ENCODE results near the gene DICER1. TPM values are rescaled to one million over a fixed set of nuclear protein-coding genes. Genes with fewer than 3 reads are reported as not detected.

The DICER1 gene
- total RNA-seq, 1 donor from 2014 or later = 69.6 TPM

- peaks cover 57% of the 10 kb centered on the region for H3K4me1 Mint-ChIP-seq
- CTCF ChIA-PET = interaction anchor here (0.8 kb wide), 1 partner anchor 13 kb away, joined by 3 read pairs; no protein-coding TSS in a partner anchor
- peak overlapping the region; percentile 84 for H3K4me3 Mint-ChIP-seq
- DNase-seq (no peak), ATAC-seq (ENCODE audit: low read depth) (peak; percentile 2)
- TF ChIP-seq CTCF (IDR thresholded peaks at IDR 0.05) = no peak
- H3K27ac Mint-ChIP-seq = peak overlapping the region; percentile 68
- POLR2A ChIA-PET = interaction anchor here (0.6 to 2.3 kb wide), 7 partner anchors 9 to 683 kb away, joined by 3 to 16 read pairs (median 4); partner anchors contain the start of gene SYNE3
- peaks cover 5% of the 10 kb centered on the region for H3K36me3 Mint-ChIP-seq (ENCODE audit: low read depth)
- no peaks in the 10 kb centered on the region for H3K9me3 Mint-ChIP-seq
- intact Hi-C loops (cut with micrococcal nuclease) = loop anchor here (1.0 to 5.0 kb wide), 7 partner anchors 12 to 1640 kb away; partner anchors contain the start of genes PAPOLA, SYNE3 and VRK1
- H3K27me3 Mint-ChIP-seq = no peaks in the 10 kb centered on the region
These were observed 925 bp downstream of the DICER1 start for GRCh38 chr14:95156161-95157047.

GRCh38 chr14:95155045-95155444, 2.3 kb downstream of the DICER1 start:
- Mint-ChIP-seq H3K36me3 (ENCODE audit: low read depth) (peaks cover 5% of the 10 kb centered on the region), H3K9me3 (no peaks in the 10 kb centered on the region), H3K27ac (no peak overlapping the region), H3K4me1 (peaks cover 70% of the 10 kb centered on the region), H3K4me3 (peak overlapping the region; percentile 84), H3K27me3 (no peaks in the 10 kb centered on the region)
- ATAC-seq (ENCODE audit: low read depth) (no peak), DNase-seq (no peak)
- intact Hi-C loops (cut with micrococcal nuclease) = loop anchor here (5.0 kb wide), 2 partner anchors 362 to 1347 kb away; partner anchors contain the start of genes PAPOLA and SYNE3
- ChIA-PET POLR2A (interaction anchor here (0.9 kb wide), 1 partner anchor 11 kb away, joined by 3 read pairs; no protein-coding TSS in a partner anchor), CTCF (no interaction called here)
- no peak for TF ChIP-seq CTCF (IDR thresholded peaks at IDR 0.05)

GRCh38 chr14:95153866-95154265, 3.5 kb downstream of the DICER1 start:
- no peak overlapping the region for H3K27ac Mint-ChIP-seq
- H3K4me3 Mint-ChIP-seq = no peak overlapping the region
- no peaks in the 10 kb centered on the region for H3K27me3 Mint-ChIP-seq
- intact Hi-C loops (cut with micrococcal nuclease) = no loop called here
- peaks cover 5% of the 10 kb centered on the region for H3K36me3 Mint-ChIP-seq (ENCODE audit: low read depth)
- H3K9me3 Mint-ChIP-seq = no peaks in the 10 kb centered on the region
- ATAC-seq (ENCODE audit: low read depth) (no peak), DNase-seq (no peak)
- ChIA-PET CTCF (no interaction called here), POLR2A (no interaction called here)
- TF ChIP-seq CTCF (IDR thresholded peaks at IDR 0.05) = no peak
- peaks cover 80% of the 10 kb centered on the region for H3K4me1 Mint-ChIP-seq

- peaks cover 4% of the 10 kb centered on the region for H3K9me3 Mint-ChIP-seq
- H3K27ac Mint-ChIP-seq = no peak overlapping the region
- peaks cover 8% of the 10 kb centered on the region for H3K36me3 Mint-ChIP-seq (ENCODE audit: low read depth)
- peaks cover 92% of the 10 kb centered on the region for H3K4me1 Mint-ChIP-seq
- ChIA-PET CTCF (no interaction called here), POLR2A (interaction anchor here (0.7 kb wide), 1 partner anchor 1189 kb away, joined by 3 read pairs; no protein-coding TSS in a partner anchor)
- TF ChIP-seq CTCF (IDR thresholded peaks at IDR 0.05) = no peak
- intact Hi-C loops (cut with micrococcal nuclease) = no loop called here
- DNase-seq (no peak), ATAC-seq (ENCODE audit: low read depth) (no peak)
- no peak overlapping the region for H3K4me3 Mint-ChIP-seq
- H3K27me3 Mint-ChIP-seq = no peaks in the 10 kb centered on the region
These were observed 5.8 kb downstream of the DICER1 start for GRCh38 chr14:95151561-95151960.

- Mint-ChIP-seq H3K27me3 (no peaks in the 10 kb centered on the region), H3K4me3 (no peak overlapping the region), H3K4me1 (peaks cover 94% of the 10 kb centered on the region), H3K9me3 (peaks cover 7% of the 10 kb centered on the region), H3K36me3 (ENCODE audit: low read depth) (peaks cover 14% of the 10 kb centered on the region), H3K27ac (peak overlapping the region; percentile 60)
- intact Hi-C loops (cut with micrococcal nuclease) = no loop called here
- DNase-seq (no peak), ATAC-seq (ENCODE audit: low read depth) (no peak)
- POLR2A ChIA-PET = interaction anchor here (0.5 to 0.7 kb wide), 2 partner anchors 218 to 1188 kb away, joined by 3 read pairs; no protein-coding TSS in a partner anchor
- no peak for TF ChIP-seq CTCF (IDR thresholded peaks at IDR 0.05)
- CTCF ChIA-PET = no interaction called here
These were observed 6.4 kb downstream of the DICER1 start for GRCh38 chr14:95150910-95151309.

Measured in activated B cell treated with CpG ODN at 0.5 μM for 24 hours (primary cell).